Stimulated activated naive CD8-positive, alpha-beta T cell treated with anti-CD3 and anti-CD28 coated beads, Interleukin-15, Interleukin-2, amounts not matched to agents 100 U/mL and 50 U/mL, for 24 hours (primary cell): ENCODE measurements around the gene P2RX5.

ENCODE experiments used
- ATAC-seq: fragments of 150-1000 bp; cut with Tn5 transposase; one replicate; pipeline ENCODE4 v1.10.0; 2021
- DNase-seq: peaks from one replicate; pipeline ENCODE4 v3.0.0; 2021

The P2RX5 gene

GRCh38 chr17:3679531-3680126 is 16.3 kb downstream of the P2RX5 start:
- no peak for ATAC-seq
- no peak for DNase-seq

GRCh38 chr17:3678821-3679530 is 17.0 kb downstream of the P2RX5 start:
- ATAC-seq: no peak
- no peak for DNase-seq

GRCh38 chr17:3678095-3678820 is 17.7 kb downstream of the P2RX5 start:
- DNase-seq (no peak), ATAC-seq (no peak)

GRCh38 chr17:3675886-3676285 is 20.1 kb downstream of the P2RX5 start:
- ATAC-seq (no peak), DNase-seq (no peak)

GRCh38 chr17:3672571-3672970 is 23.4 kb downstream of the P2RX5 start:
- DNase-seq: no peak
- no peak for ATAC-seq

GRCh38 chr17:3669548-3669947 is 26.4 kb downstream of the P2RX5 start:
- DNase-seq (no peak), ATAC-seq (no peak)

- no peak for ATAC-seq
- no peak for DNase-seq
Measured at GRCh38 chr17:3669085-3669347, 26.9 kb downstream of the P2RX5 start.

GRCh38 chr17:3668279-3669084 is 27.5 kb downstream of the P2RX5 start, which contains the start of the genes EMC6 and TAX1BP3:
EMC6 (plus strand) TSS chr17:3668812; CDS start chr17:3669147, 335 bp downstream.
TAX1BP3 (minus strand) TSS chr17:3668578; CDS start chr17:3668526, 52 bp downstream.
- ATAC-seq (peak; percentile 95), DNase-seq (peak; percentile 100)

GRCh38 chr17:3667366-3668278 is 28.3 kb downstream of the P2RX5 start:
- ATAC-seq: peak; percentile 1
- DNase-seq: no peak

GRCh38 chr17:3666516-3666915 is 29.4 kb downstream of the P2RX5 start:
- DNase-seq (no peak), ATAC-seq (no peak)

GRCh38 chr17:3665834-3666233 is 30.1 kb downstream of the P2RX5 start:
- DNase-seq: no peak
- no peak for ATAC-seq

GRCh38 chr17:3663102-3664011 is 32.6 kb downstream of the P2RX5 start:
- DNase-seq: no peak
- ATAC-seq: no peak

GRCh38 chr17:3660311-3660891 is 35.6 kb downstream of the P2RX5 start:
- DNase-seq (no peak), ATAC-seq (no peak)

- ATAC-seq (no peak), DNase-seq (no peak)
Measured at GRCh38 chr17:3659541-3660111, 36.3 kb downstream of the P2RX5 start.

- no peak for ATAC-seq
- DNase-seq: no peak
Measured at GRCh38 chr17:3658784-3659449, 37.0 kb downstream of the P2RX5 start.

GRCh38 chr17:3657874-3658783 is 37.8 kb downstream of the P2RX5 start:
- ATAC-seq: no peak
- no peak for DNase-seq

GRCh38 chr17:3657588-3657869 is 38.4 kb downstream of the P2RX5 start:
- no peak for DNase-seq
- no peak for ATAC-seq
